ENCODE measurements around the gene ATP1B2.

DNA sequence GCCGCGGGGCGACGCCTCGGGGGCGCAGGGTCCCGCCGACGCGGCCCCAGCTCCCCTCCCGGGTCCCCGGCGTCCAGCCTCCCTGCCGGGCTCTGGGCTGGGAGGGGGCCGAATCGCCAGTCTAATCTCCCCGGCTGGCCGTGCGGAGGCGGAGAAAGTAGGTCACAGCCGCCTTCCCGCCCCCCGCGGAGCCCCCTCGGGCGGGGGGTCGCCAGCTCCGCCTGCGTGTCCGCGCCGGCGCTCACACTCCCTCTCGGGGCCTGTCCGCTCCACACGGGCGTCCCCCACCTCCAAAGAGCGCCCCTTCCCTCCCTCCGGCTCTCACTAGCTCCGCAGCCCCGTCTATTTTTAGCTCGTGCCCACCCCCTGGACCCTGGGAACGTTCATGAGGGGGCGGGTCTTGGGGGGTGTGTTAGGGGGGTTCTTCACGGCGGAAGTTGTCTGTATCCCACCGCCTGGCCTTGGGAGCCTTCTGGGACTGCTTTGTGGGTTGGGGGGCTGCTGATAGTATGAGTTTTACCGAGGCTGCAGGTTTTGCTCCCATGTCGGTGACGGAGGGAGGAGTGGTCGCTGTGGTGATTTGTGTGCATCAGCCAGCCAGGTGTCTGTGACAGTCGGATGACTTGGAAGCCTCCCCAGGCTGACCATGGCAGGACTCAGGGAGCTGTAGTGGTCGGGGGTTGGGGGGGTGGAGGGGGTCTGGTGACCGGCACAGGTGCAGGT is 1.1 kb downstream of the ATP1B2 start:
- TF ChIP-seq, protein P1, sequence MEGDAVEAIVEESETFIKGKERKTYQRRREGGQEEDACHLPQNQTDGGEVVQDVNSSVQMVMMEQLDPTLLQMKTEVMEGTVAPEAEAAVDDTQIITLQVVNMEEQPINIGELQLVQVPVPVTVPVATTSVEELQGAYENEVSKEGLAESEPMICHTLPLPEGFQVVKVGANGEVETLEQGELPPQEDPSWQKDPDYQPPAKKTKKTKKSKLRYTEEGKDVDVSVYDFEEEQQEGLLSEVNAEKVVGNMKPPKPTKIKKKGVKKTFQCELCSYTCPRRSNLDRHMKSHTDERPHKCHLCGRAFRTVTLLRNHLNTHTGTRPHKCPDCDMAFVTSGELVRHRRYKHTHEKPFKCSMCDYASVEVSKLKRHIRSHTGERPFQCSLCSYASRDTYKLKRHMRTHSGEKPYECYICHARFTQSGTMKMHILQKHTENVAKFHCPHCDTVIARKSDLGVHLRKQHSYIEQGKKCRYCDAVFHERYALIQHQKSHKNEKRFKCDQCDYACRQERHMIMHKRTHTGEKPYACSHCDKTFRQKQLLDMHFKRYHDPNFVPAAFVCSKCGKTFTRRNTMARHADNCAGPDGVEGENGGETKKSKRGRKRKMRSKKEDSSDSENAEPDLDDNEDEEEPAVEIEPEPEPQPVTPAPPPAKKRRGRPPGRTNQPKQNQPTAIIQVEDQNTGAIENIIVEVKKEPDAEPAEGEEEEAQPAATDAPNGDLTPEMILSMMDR (IDR thresholded peaks at IDR 0.05 in 4 of 5, conservative IDR thresholded peaks at IDR 0.05 in 1 of 5) = no peak
- no peak for TF ChIP-seq POLR2A (IDR thresholded peaks at IDR 0.05)

Measured in gastrocnemius medialis (tissue), 4 donors.